SJSA1 (cell line): ENCODE data around the gene CMSS1. TPM values are rescaled to one million over a fixed set of nuclear protein-coding genes. Genes with fewer than 3 reads are reported as not detected.
A peak's percentile ranks its signal among the peaks of the same experiment; 100 is the strongest.

Experiments
- DNase-seq, 2 experiments: peaks; one replicate each; pipeline ENCODE4 v3.0.0-alpha.2; 2015 to 2020; ENCODE audit warnings: low spot score in 2 of 2, low read depth in 1 of 2
- H3K27ac ChIP-seq: fragments of 250-450 bp; sonication (Bioruptor Pico); 2 replicates; pipeline ENCODE4 v1.5.1; 2020; ENCODE audit warnings: mild to moderate bottlenecking, moderate library complexity
- H3K27me3 ChIP-seq: fragments of 250-450 bp; sonication (Bioruptor Pico); replicated peaks from 2 replicates; pipeline ENCODE4 v1.5.1; 2020; ENCODE audit warnings: mild to moderate bottlenecking, moderate library complexity
- H3K36me3 ChIP-seq: fragments of 250-450 bp; sonication (Bioruptor Pico); 2 replicates; pipeline ENCODE4 v1.5.1; 2020; ENCODE audit warnings: mild to moderate bottlenecking
- H3K4me1 ChIP-seq: fragments of 250-450 bp; sonication (Bioruptor Pico); replicated peaks from 2 replicates; pipeline ENCODE4 v1.6.1; 2021; ENCODE audit warnings: mild to moderate bottlenecking
- H3K4me3 ChIP-seq: fragments of 250-450 bp; sonication (Bioruptor Pico); 2 replicates; pipeline ENCODE4 v1.5.1; 2020; ENCODE audit warnings: mild to moderate bottlenecking
- H3K9me3 ChIP-seq: fragments of 250-450 bp; sonication (Bioruptor Pico); replicated peaks from 2 replicates; pipeline ENCODE4 v1.5.1; 2020; ENCODE audit warnings: mild to moderate bottlenecking
- total RNA-seq: library from RNA; depleted of rRNA; stranded (reverse); fragments of >200 nt; shearing (Covaris generic); gene quantifications from 2 replicates; pipeline ENCODE4 v1.2.3, GENCODE V29; 2014

CMSS1 gene
- total RNA-seq, 1 experiment from 2014 or later: 29.5 TPM

DNA sequence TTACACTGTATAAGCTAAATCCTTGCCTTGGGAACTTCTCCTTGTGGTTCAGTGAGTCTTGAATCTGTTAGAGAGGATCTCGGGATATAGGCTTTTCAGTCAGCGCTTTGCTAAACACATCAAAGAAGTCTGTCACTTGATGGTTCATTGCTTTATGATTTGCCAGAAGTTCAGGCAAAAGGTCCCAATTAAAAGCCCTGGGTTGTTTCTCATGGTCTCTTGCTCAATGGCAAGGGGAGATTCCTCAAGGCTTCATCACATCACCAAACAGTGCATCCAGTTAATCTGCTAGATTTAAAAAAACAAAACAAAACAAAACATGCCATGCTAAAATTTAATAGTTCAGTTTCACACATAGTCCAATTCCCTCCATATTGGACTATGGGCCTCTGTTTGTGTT, 181.9 kb downstream of the CMSS1 start:
- H3K27ac ChIP-seq: no peak overlapping the region
- no peaks in the 10 kb centered on the region for H3K36me3 ChIP-seq
- no peak overlapping the region for H3K4me3 ChIP-seq
- H3K4me1 ChIP-seq: peaks cover 9% of the 10 kb centered on the region
- H3K9me3 ChIP-seq: no peaks in the 10 kb centered on the region
- DNase-seq: no peak
- no peaks in the 10 kb centered on the region for H3K27me3 ChIP-seq

DNA sequence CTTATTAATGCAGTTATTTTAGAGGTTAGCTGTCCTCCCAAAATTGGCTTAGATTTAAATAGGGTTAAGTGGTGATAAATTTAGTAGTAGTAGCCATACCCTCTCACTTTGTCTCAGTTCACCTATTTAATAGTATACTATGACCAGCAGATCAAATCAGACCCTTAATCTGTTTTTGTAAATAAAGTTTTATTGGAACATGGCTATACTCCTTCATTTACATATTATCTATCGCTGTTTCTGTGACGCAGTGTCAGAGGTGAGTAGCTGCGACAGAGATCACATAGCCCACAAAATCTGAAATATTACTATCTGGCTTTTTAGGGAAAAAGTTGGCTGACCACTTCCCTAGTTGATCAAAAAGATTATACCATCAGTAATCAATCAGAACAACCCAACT, 183.4 kb downstream of the CMSS1 start:
- Histone ChIP-seq H3K36me3 (no peaks in the 10 kb centered on the region), H3K9me3 (no peaks in the 10 kb centered on the region), H3K27me3 (no peaks in the 10 kb centered on the region), H3K27ac (no peak overlapping the region), H3K4me1 (peaks cover 14% of the 10 kb centered on the region), H3K4me3 (no peak overlapping the region)
- DNase-seq: no peak

DNA sequence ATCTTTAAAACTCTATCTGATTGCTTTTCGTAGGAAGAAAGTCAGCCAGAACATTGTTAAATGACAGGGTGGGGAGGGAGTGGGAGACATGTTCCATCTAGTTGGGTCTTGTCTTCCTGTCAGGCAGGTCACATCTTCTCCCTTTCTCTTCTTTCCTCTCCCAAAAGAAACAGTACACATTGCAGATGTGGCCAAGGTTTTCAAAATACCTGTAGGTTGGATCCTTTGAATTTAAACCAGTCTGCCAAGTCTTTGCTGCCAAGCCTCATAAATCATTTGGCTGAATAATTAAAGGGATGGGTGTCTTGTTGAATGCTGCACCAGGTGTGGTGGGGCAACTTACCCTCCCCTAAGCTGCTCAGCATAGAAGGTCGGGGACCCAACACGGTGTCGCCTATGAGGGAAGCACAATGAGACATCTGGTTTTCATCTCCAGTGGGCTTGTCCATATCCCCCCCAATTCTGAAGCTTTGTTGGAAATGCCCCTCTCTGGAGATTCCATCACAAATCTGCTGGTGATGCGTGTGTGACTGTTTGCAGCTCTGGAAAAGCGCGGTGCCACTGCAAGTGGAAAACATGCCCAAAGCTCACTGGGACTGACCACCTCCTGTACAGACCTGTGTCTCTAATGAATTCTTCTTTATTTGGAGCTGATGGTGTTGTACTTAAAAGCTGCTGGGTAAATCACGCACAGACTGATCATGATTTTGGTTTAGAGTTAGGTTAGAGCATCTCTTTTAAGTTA, 184.0 kb downstream of the CMSS1 start:
- no peak for DNase-seq

DNA sequence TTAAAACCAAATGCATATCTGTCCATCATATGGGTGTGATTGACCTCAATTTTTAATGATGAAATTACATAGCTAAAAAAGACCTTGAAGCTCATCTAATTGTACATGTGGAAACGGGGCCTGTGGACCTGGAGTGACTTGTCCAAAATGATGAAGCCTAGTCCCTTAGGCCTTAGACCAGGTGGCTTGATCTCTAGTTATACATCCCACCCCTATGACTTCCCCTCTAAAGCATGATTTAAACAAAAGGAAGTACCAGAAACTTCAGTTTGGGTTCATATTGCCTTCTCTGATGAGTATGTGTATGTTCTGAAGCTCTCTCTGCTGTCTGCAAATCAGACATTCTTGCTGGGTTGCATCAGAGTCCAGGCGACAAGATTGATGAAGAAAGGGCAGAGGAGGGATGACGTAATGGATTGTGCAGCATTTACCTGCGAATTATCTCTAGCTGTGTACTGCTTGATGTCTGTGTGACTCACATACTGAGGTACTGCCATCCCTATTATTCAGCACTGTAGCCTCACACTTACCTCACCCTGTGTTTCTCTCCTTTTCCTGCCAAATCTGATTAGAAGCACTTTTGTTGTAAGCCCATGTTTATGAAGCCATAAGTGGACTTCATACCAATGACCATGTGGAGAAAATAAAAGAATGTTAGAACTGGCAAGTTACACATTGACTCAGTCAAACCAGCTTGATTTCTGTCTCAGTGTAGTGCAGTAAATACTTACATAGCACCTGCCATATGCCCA, 185.1 kb downstream of the CMSS1 start:
- Histone ChIP-seq H3K27ac (no peak overlapping the region), H3K36me3 (no peaks in the 10 kb centered on the region), H3K27me3 (no peaks in the 10 kb centered on the region), H3K4me1 (peaks cover 25% of the 10 kb centered on the region), H3K9me3 (no peaks in the 10 kb centered on the region), H3K4me3 (no peak overlapping the region)
- DNase-seq: peak in 1 of 2 experiments; percentile 32

More for the DNA sequence above, 184.0 kb downstream of the CMSS1 start:
- Histone ChIP-seq H3K27me3 (no peaks in the 10 kb centered on the region), H3K4me3 (no peak overlapping the region), H3K36me3 (no peaks in the 10 kb centered on the region), H3K4me1 (peaks cover 20% of the 10 kb centered on the region), H3K27ac (no peak overlapping the region), H3K9me3 (no peaks in the 10 kb centered on the region)

DNA sequence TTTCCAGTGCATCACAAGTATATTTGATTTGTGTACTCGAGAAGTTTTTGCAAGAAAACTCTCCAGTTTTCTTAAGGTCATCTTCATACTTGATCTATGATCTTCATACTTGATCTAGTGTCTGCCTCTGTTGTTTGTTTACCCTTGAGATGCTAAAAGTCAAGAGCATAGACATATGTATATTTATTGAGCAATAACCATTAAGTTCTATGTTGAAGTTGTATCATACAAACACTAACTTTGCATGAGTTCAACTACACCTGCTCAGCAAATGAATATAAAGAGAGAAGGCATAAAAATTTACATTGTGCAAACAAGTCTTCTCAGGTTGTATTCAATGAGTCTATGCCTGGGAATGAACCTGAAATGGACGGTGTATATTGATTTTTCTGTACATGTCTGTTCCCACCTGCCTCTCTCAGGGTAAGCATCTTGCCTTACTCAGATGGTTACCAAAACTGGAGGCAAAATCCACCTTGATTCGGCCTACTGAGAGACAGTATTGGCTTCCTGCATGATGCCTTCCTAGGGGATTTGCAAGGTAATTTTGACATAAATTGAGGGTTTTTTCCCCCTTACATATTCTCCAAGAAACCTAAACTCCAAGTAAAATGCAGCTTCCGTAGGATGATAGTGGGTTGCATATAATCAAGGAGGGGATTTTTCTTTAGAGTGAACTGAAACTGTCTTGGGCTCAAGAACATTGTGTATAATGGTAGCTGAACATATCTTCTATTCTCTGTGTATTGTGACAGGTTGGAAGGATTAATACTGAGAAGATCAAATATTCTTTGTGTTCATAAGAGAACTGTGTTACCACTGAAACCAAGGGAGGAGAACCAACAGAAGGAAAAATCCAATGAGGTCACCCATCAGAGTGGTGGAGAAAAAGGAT, 186.2 kb downstream of the CMSS1 start:
- no peak overlapping the region for H3K27ac ChIP-seq
- H3K27me3 ChIP-seq: no peaks in the 10 kb centered on the region
- no peak overlapping the region for H3K4me3 ChIP-seq
- H3K9me3 ChIP-seq: no peaks in the 10 kb centered on the region
- no peaks in the 10 kb centered on the region for H3K36me3 ChIP-seq
- no peak for DNase-seq
- H3K4me1 ChIP-seq: peaks cover 25% of the 10 kb centered on the region

DNA sequence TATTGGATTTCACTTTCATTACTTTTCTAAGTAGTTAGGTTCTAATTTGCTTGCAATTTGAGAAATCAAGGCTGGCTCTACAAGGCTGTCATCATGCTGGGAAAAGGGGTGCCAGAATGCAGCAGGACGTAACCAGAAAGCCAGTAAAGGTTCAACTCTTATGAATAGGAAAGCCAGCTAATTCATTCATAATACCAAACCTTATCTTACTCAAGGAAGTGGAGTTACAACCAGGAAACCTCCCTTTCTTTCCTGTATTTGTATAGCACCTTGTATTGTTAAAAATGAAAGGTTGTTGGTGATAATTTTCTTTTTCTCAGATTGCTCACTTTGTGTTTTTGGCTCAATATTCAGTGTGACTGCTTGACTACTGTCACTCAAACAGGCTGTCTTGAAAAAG, 187.3 kb downstream of the CMSS1 start:
- Histone ChIP-seq H3K4me1 (peaks cover 25% of the 10 kb centered on the region), H3K27ac (no peak overlapping the region), H3K27me3 (no peaks in the 10 kb centered on the region), H3K4me3 (no peak overlapping the region), H3K9me3 (no peaks in the 10 kb centered on the region), H3K36me3 (no peaks in the 10 kb centered on the region)
- DNase-seq: no peak

DNA sequence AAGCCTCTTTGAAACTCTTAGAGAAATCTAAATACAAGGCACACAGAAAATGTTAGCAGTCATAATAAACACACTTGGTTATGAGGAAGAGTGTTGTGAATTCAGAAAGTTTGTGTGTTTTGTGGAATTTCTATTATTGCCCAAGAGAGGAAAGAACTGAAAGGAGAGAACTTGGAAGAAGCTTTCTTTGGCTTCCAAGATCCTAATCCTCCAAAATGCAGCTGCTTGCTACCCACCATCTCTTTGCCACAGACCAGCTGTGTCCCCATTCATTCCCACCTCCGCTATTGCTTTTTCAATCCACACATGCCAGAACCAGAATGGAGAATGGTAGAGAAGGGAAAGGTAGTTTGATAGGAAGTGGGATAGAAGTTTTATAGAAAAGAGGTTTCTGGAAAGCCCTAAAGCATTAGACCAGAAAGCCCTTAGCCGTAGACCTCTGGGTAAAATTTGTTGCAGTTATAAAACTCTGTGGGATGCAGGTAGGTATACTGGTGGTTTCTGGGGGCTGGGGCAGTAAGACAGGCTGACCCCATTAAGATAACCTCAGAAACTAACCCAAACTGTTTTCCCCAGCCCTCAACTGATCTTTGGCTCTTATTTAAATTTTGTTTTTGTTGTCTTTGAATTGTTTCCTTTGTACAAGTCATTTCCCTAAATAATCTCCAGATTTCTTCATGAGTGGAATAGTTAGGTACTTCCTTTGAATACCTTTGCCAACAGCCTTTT, 188.2 kb downstream of the CMSS1 start:
- Histone ChIP-seq H3K27me3 (no peaks in the 10 kb centered on the region), H3K36me3 (no peaks in the 10 kb centered on the region), H3K27ac (no peak overlapping the region), H3K4me3 (no peak overlapping the region), H3K4me1 (peaks cover 25% of the 10 kb centered on the region), H3K9me3 (no peaks in the 10 kb centered on the region)
- DNase-seq: no peak

DNA sequence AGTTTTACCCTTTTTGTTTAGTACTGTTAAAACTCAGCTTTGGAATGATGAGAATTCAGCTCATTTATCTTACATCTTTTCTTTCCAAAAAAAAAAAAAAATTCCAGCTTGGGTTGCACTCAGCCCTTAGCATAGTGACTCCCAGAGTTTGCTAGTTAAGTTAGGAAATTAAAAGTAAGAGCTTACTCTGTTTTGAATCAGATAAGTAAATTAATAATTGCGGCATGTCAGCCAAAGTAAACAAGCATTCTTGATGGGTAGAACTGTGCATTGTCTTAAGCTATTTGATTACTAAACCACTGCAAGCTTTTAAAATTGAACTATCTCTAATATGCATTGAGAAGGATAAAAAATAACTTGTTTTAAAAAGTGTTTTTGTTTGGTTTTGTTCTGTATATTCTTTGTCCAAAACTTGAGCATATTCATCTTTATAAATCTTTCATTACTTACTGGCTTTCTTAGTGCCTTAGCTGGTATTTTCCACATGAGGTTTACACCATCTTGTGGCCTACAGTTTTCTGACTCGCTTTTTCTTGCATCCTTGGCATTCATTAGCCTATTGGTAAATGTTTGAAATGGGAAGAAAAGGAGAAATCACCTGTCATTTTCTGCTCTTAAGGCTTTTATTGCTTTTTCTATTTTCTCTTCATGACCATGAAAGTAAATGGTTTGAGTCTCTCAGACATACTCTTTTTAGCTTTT, 189.1 kb downstream of the CMSS1 start:
- DNase-seq: peak in 1 of 2 experiments; percentile 13
- no peaks in the 10 kb centered on the region for H3K27me3 ChIP-seq
- H3K4me3 ChIP-seq: no peak overlapping the region
- peaks cover 25% of the 10 kb centered on the region for H3K4me1 ChIP-seq
- H3K36me3 ChIP-seq: no peaks in the 10 kb centered on the region
- no peak overlapping the region for H3K27ac ChIP-seq
- H3K9me3 ChIP-seq: no peaks in the 10 kb centered on the region

DNA sequence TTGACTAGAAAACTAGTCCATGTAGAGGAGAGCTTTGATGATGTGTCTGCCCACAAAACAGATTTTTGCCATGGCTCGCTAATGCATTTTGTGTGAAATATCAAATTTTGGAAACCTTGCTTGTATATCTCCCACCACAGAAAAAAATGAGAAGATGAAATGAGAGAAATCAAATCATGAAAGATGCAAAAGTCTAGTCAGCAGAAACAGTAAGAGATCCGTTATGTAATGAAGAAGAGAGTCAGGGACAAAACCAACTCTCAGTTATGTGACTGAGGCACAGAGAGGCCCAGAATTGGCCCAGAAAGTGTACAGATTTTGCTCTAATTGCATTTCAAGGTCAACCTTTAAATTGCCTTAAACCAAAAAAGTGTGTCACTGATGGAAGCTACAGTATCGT, 189.7 kb downstream of the CMSS1 start:
- Histone ChIP-seq H3K9me3 (no peaks in the 10 kb centered on the region), H3K27me3 (no peaks in the 10 kb centered on the region), H3K4me3 (no peak overlapping the region), H3K27ac (no peak overlapping the region), H3K36me3 (no peaks in the 10 kb centered on the region), H3K4me1 (peaks cover 25% of the 10 kb centered on the region)
- no peak for DNase-seq

DNA sequence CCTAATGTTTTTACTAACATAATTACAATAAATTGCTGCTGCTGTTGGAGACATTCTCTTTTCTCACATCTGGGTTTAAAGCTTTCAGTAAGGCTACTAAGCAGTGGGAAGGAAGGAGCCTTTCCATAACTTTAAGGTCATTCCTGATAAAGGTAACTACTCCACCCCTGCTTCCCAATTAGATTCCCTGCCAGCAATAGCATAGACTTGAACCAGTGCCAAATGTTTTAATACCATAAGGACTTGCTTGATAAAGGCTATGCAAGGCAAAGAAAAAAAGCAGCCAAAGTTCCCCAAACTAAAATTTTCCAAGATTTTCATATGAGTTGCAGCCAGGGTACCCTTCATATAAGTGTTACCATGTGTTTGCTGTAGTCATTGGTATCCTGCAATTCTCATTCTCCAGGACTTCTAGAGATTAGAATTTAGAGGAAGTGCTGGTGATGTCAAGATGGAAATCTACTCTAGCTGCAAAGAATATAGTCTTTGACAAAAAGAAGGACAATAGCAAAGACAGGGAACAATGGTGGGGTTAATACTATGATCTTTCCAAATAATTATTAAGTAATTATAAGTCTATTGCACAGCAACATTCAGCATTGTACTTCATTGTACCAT, 190.5 kb downstream of the CMSS1 start:
- H3K27me3 ChIP-seq: no peaks in the 10 kb centered on the region
- H3K27ac ChIP-seq: no peak overlapping the region
- H3K36me3 ChIP-seq: no peaks in the 10 kb centered on the region
- peaks cover 18% of the 10 kb centered on the region for H3K4me1 ChIP-seq
- H3K4me3 ChIP-seq: no peak overlapping the region
- DNase-seq: no peak
- H3K9me3 ChIP-seq: no peaks in the 10 kb centered on the region

DNA sequence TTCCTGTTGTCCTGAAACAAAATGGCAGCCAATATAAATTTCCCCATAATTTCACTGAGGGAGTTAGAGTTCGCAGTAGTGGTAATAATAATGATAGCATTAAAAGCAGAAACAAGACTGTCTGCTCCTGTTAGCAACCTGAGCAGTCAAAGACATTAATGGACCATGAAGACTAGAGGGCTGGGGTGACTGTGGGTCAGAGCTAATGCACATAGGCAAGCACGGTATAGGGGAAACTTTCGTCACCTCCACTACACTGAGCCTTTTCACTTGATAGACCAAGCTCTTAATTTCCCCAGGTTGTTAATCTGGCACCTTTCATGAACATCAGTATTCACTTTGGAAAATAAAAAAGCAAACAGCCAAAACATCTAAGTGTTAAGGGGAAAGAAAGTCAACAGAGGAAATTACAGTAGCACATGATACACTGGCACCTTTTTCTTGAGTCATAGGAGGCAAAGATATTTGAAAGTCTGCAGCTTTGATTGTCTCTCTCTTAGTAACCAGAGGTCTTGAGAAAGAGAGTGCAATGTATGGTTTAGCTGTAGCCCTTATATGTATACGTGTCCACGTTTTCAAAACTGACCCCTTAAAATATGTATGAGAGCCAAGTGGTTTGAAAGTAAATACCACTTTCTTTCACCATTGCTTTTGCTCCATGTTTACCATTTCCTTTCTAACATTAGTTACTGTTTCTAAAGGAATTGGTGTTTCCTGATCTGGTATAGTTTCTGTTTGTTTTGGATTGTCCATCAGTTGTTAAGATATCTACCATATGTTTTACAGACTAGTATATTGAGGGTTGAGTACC, 191.8 kb downstream of the CMSS1 start:
- H3K4me1 ChIP-seq: peaks cover 16% of the 10 kb centered on the region
- no peak for DNase-seq

DNA sequence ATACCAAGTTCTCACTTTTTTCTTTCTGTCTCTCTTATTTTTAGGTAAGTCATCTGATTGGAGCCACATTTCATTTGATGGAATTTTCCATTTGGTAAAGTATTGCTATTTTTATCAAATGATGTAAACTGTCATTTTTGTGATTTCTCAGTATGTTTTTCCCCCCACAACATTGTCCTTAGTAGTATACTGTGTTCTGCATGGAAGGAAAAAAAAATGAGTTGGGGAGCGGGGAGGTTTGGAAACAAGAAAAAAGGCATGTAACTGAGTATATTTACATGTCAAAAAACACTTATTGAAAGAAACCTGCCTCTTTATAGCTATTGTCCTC, 192.4 kb downstream of the CMSS1 start:
- Histone ChIP-seq H3K27ac (no peak overlapping the region), H3K4me1 (peaks cover 16% of the 10 kb centered on the region), H3K4me3 (no peak overlapping the region), H3K9me3 (no peaks in the 10 kb centered on the region), H3K36me3 (no peaks in the 10 kb centered on the region), H3K27me3 (no peaks in the 10 kb centered on the region)
- DNase-seq: no peak

More for the DNA sequence above, 191.8 kb downstream of the CMSS1 start:
- no peak overlapping the region for H3K27ac ChIP-seq
- H3K4me3 ChIP-seq: no peak overlapping the region
- no peaks in the 10 kb centered on the region for H3K9me3 ChIP-seq
- H3K36me3 ChIP-seq: no peaks in the 10 kb centered on the region
- no peaks in the 10 kb centered on the region for H3K27me3 ChIP-seq
